HEK293 (cell line): ENCODE measurements around the gene DNAJB6.

Source experiments
- CTCF ChIA-PET: fragments of 350-600 bp; formaldehyde crosslinking; extraction: SDS; loops from one replicate; lab custom pipeline; 2021; ENCODE audit warnings: antibody characterized with exemption; lab: Yijun Ruan, JAX
- POLR2A ChIA-PET: fragments of 300-600 bp; formaldehyde crosslinking; extraction: SDS; loops from one replicate; lab custom pipeline; 2020; ENCODE audit warnings: antibody characterized with exemption, inconsistent platforms; lab: Yijun Ruan, JAX
- H3K27ac ChIP-seq: fragments of 200-500 bp; sonication (Bioruptor generic); 2 replicates; pipeline ENCODE4 v1.5.1; 2014; ENCODE audit warnings: low read depth, low read length, control low read depth, inconsistent platforms; ENCODE audit errors: extremely low read depth
- H3K36me3 ChIP-seq, 2 experiments: fragments of 200-500 bp in 1 of 2; sonication (Bioruptor generic) in 1 of 2; 1 replicate in 1 of 2; 2 replicates in 1 of 2; pipeline ENCODE4 v1.5.1; 2014 to 2017; ENCODE audit warnings: inconsistent platforms in 2 of 2, low read length in 2 of 2; ENCODE audit not compliant: control insufficient read depth in 2 of 2, insufficient read depth in 1 of 2
- H3K4me1 ChIP-seq: fragments of 200-500 bp; sonication (Bioruptor generic); 2 replicates; pipeline ENCODE4 v1.5.1; 2014; ENCODE audit warnings: mild to moderate bottlenecking, low read length, inconsistent platforms; ENCODE audit not compliant: control insufficient read depth, insufficient read depth
- H3K4me3 ChIP-seq: 2 replicates; pipeline ENCODE4 v1.5.1; 2011; ENCODE audit warnings: low read depth, mild to moderate bottlenecking, control low read depth, low read length, moderate library complexity
- H3K9me3 ChIP-seq: fragments of 200-500 bp; sonication (Bioruptor generic); 2 replicates; pipeline ENCODE4 v1.5.1; 2014; ENCODE audit warnings: low read depth, low read length, inconsistent platforms; ENCODE audit not compliant: control insufficient read depth, insufficient read depth
- AEBP2 ChIP-seq: fragments of 450-650 bp; formaldehyde crosslinking; IDR thresholded peaks from 2 replicates; pipeline ENCODE4 v1.5.1; 2016; ENCODE audit warnings: missing biosample characterization, missing genetic modification characterization, borderline replicate concordance
- GLIS2 ChIP-seq: fragments of 450-650 bp; formaldehyde crosslinking; IDR thresholded peaks from 2 replicates; pipeline ENCODE4 v1.5.1; 2016; ENCODE audit warnings: missing biosample characterization, missing genetic modification characterization
- REPIN1 ChIP-seq: fragments of 450-650 bp; formaldehyde crosslinking; IDR thresholded peaks from 2 replicates; pipeline ENCODE4 v1.5.1; 2017; ENCODE audit warnings: missing biosample characterization, missing genetic modification characterization, low read depth
- SALL2 ChIP-seq: fragments of 450-650 bp; formaldehyde crosslinking; IDR thresholded peaks from 2 replicates; pipeline ENCODE4 v1.5.0; 2017; ENCODE audit warnings: missing biosample characterization, mild to moderate bottlenecking, missing genetic modification characterization, borderline replicate concordance
- SCRT2 ChIP-seq: fragments of 450-650 bp; formaldehyde crosslinking; IDR thresholded peaks from 2 replicates; pipeline ENCODE4 v1.5.1; 2016; ENCODE audit warnings: missing biosample characterization, missing genetic modification characterization
- SP3 ChIP-seq: fragments of 450-650 bp; formaldehyde crosslinking; IDR thresholded peaks from 2 replicates; pipeline ENCODE4 v1.5.1; 2016; ENCODE audit warnings: missing biosample characterization, missing genetic modification characterization
- ZBTB10 ChIP-seq: fragments of 450-650 bp; formaldehyde crosslinking; IDR thresholded peaks from 2 replicates; pipeline ENCODE4 v1.5.1; 2016; ENCODE audit warnings: missing biosample characterization, missing genetic modification characterization
- ZNF121 ChIP-seq: fragments of 450-650 bp; formaldehyde crosslinking; IDR thresholded peaks from 2 replicates; pipeline ENCODE4 v1.5.1; 2016; ENCODE audit warnings: missing biosample characterization, missing genetic modification characterization
- ZNF148 ChIP-seq: fragments of 450-650 bp; formaldehyde crosslinking; IDR thresholded peaks from 2 replicates; pipeline ENCODE4 v1.5.0; 2017; ENCODE audit warnings: missing biosample characterization, missing genetic modification characterization, borderline replicate concordance
- ZNF239 ChIP-seq: fragments of 450-650 bp; formaldehyde crosslinking; IDR thresholded peaks from 2 replicates; pipeline ENCODE4 v1.5.1; 2016; ENCODE audit warnings: missing biosample characterization, missing genetic modification characterization
- ZNF274 ChIP-seq, 2 experiments: fragments of 200-500 bp in 1 of 2; fragments of 450-650 bp in 1 of 2; sonication (Bioruptor generic) in 1 of 2; formaldehyde crosslinking in 1 of 2; IDR thresholded peaks; 2 replicates each; pipeline versions ENCODE4 v1.5.1 to v1.6.1; 2014 to 2016; ENCODE audit warnings: borderline replicate concordance in 1 of 2, inconsistent platforms in 1 of 2, low read length in 1 of 2, missing biosample characterization in 1 of 2, missing genetic modification characterization in 1 of 2
- ZNF280D ChIP-seq: fragments of 450-650 bp; formaldehyde crosslinking; IDR thresholded peaks from 2 replicates; pipeline ENCODE4 v1.5.1; 2016; ENCODE audit warnings: missing biosample characterization, missing genetic modification characterization
- ZNF600 ChIP-seq: fragments of 450-650 bp; formaldehyde crosslinking; IDR thresholded peaks from 2 replicates; pipeline ENCODE4 v1.5.1; 2016; ENCODE audit warnings: missing biosample characterization, missing genetic modification characterization
- ZNF626 ChIP-seq: fragments of 450-650 bp; sonication (Bioruptor Pico); formaldehyde crosslinking; IDR thresholded peaks from 2 replicates; pipeline ENCODE4 v1.5.1; 2018; ENCODE audit warnings: missing biosample characterization, missing genetic modification characterization, inconsistent platforms
- ZNF645 ChIP-seq: fragments of 450-650 bp; formaldehyde crosslinking; IDR thresholded peaks from 2 replicates; pipeline ENCODE4; 2016; ENCODE audit warnings: missing biosample characterization, missing genetic modification characterization
- ZNF677 ChIP-seq: fragments of 450-650 bp; IDR thresholded peaks from 2 replicates; pipeline ENCODE4 v1.5.0; 2018; ENCODE audit warnings: missing biosample characterization, mild to moderate bottlenecking, missing genetic modification characterization, moderate library complexity
- ZNF785 ChIP-seq: fragments of 450-650 bp; formaldehyde crosslinking; IDR thresholded peaks from 2 replicates; pipeline ENCODE4 v1.5.1; 2016; ENCODE audit warnings: missing biosample characterization, missing genetic modification characterization
- ZNF837 ChIP-seq: fragments of 450-650 bp; formaldehyde crosslinking; IDR thresholded peaks from 2 replicates; pipeline ENCODE4 v1.5.1; 2016; ENCODE audit warnings: missing biosample characterization, missing genetic modification characterization
- ZSCAN16 ChIP-seq: fragments of 450-650 bp; formaldehyde crosslinking; IDR thresholded peaks from 2 replicates; pipeline ENCODE4 v1.5.1; 2016; ENCODE audit warnings: missing biosample characterization, missing genetic modification characterization

The DNAJB6 gene

GRCh38 chr7:157378390-157378789 is 41.6 kb downstream of the DNAJB6 start:
- no peaks in the 10 kb centered on the region for H3K4me1 ChIP-seq
- TF ChIP-seq GLIS2 (tag by site-specific recombination), result no peak
- TF ChIP-seq ZNF274 (IDR thresholded peaks at IDR 0.05; ENCODE audit: low read length), result no peak
- TF ChIP-seq ZNF274 (tag by site-specific recombination; IDR thresholded peaks at IDR 0.05; ENCODE audit: borderline replicate concordance), result no peak
- TF ChIP-seq SP3 (tag by site-specific recombination), result no peak
- no peak for TF ChIP-seq AEBP2 (tag by site-specific recombination)
- H3K4me3 ChIP-seq, result no peak overlapping the region
- no peaks in the 10 kb centered on the region for H3K9me3 ChIP-seq
- no peak overlapping the region for H3K27ac ChIP-seq
- CTCF ChIA-PET, result interaction anchor here (0.5 to 1.4 kb wide), 4 partner anchors 9 to 1166 kb away, joined by 3 to 14 read pairs (median 4); no protein-coding TSS in a partner anchor
- POLR2A ChIA-PET, result no interaction called here
- H3K36me3 ChIP-seq, result peaks cover 2 to 62% of the 10 kb centered on the region in 2 experiments

GRCh38 chr7:157379493-157379892 is 42.7 kb downstream of the DNAJB6 start:
- Histone ChIP-seq H3K36me3 (peaks cover 5 to 64% of the 10 kb centered on the region in 2 experiments), H3K27ac (no peak overlapping the region), H3K4me3 (no peak overlapping the region), H3K4me1 (no peaks in the 10 kb centered on the region), H3K9me3 (no peaks in the 10 kb centered on the region)
- ChIA-PET POLR2A (no interaction called here), CTCF (interaction anchor here (1.4 kb wide), 1 partner anchor 8 kb away, joined by 14 read pairs; no protein-coding TSS in a partner anchor)
- TF ChIP-seq ZNF148 (no peak), ZNF239 (tag by site-specific recombination) (no peak), ZNF785 (tag by site-specific recombination) (no peak), ZSCAN16 (tag by site-specific recombination) (no peak), ZNF121 (tag by site-specific recombination) (peak; percentile 56; the same call in 1 of the 2 replicates), SCRT2 (tag by site-specific recombination) (peak; percentile 54), ZNF600 (tag by site-specific recombination) (no peak)

GRCh38 chr7:157380416-157380815 is 43.6 kb downstream of the DNAJB6 start:
- POLR2A ChIA-PET, result no interaction called here
- Histone ChIP-seq H3K4me1 (no peaks in the 10 kb centered on the region), H3K36me3 (peaks cover 5 to 64% of the 10 kb centered on the region in 2 experiments)
- TF ChIP-seq ZNF645 (tag by site-specific recombination), result no peak
- no peak for TF ChIP-seq ZNF677 (tag by site-specific recombination)
- TF ChIP-seq ZBTB10 (tag by site-specific recombination), result no peak
- no peak for TF ChIP-seq ZNF280D
- TF ChIP-seq ZNF626, result no peak
- no peak for TF ChIP-seq REPIN1 (tag by site-specific recombination)
- no peak for TF ChIP-seq SALL2 (tag by site-specific recombination)
- no peak for TF ChIP-seq ZNF837 (tag by site-specific recombination)

More at GRCh38 chr7:157380416-157380815, 43.6 kb downstream of the DNAJB6 start:
- H3K27ac ChIP-seq, result no peak overlapping the region
- H3K4me3 ChIP-seq, result no peak overlapping the region
- CTCF ChIA-PET, result no interaction called here
- no peaks in the 10 kb centered on the region for H3K9me3 ChIP-seq
